Activated CD4-positive, alpha-beta T cell treated with anti-CD3 and anti-CD28 coated beads, Interleukin-2, amount 50 U/mL, for 24 hours (primary cell): ENCODE data around the gene CHTF18.
"Not testable (repeated sequence)": the region's sequence is repeated elsewhere in the genome, so short reads cannot be mapped to it uniquely, and the experiment has no call there.

Source experiments
- DNase-seq, 2 donors: peaks; one replicate each; pipeline ENCODE4 v3.0.0-alpha.2; 2020; ENCODE audit warnings: low read depth in 1 of 2, low spot score in 1 of 2

The CHTF18 gene

GRCh38 chr16:825341-826061 lies 37.1 kb downstream of the CHTF18 start:
- DNase-seq, result no peak

GRCh38 chr16:827513-827912 lies 39.1 kb downstream of the CHTF18 start:
- no peak for DNase-seq

GRCh38 chr16:828891-829290 lies 40.5 kb downstream of the CHTF18 start:
- no peak for DNase-seq

- DNase-seq, result no peak
Observed at GRCh38 chr16:830107-830870, 41.9 kb downstream of the CHTF18 start.

GRCh38 chr16:830871-831570 lies 42.6 kb downstream of the CHTF18 start:
- DNase-seq, result no peak

GRCh38 chr16:831571-832413 lies 43.4 kb downstream of the CHTF18 start:
- no peak for DNase-seq

- DNase-seq, result no peak
Observed at GRCh38 chr16:832652-833336, 44.4 kb downstream of the CHTF18 start.

- no peak for DNase-seq
Observed at GRCh38 chr16:833411-833810, 45.0 kb downstream of the CHTF18 start.

GRCh38 chr16:835373-835772 lies 47.0 kb downstream of the CHTF18 start:
- DNase-seq, result no peak

GRCh38 chr16:836221-836620 lies 47.8 kb downstream of the CHTF18 start:
- no peak for DNase-seq

GRCh38 chr16:836822-837221 lies 48.4 kb downstream of the CHTF18 start:
- not testable (repeated sequence) for DNase-seq

- DNase-seq, result no peak
Observed at GRCh38 chr16:838741-839140, 50.3 kb downstream of the CHTF18 start.

- no peak for DNase-seq
Observed at GRCh38 chr16:839643-840408, 51.4 kb downstream of the CHTF18 start.

GRCh38 chr16:840561-841454 lies 52.4 kb downstream of the CHTF18 start:
- DNase-seq, result no peak

GRCh38 chr16:841455-842060 lies 53.1 kb downstream of the CHTF18 start:
- DNase-seq, result no peak

- DNase-seq, result no peak
Observed at GRCh38 chr16:842061-842476, 53.6 kb downstream of the CHTF18 start.

- no peak for DNase-seq
Observed at GRCh38 chr16:842711-843560, 54.5 kb downstream of the CHTF18 start.
